Lung (tissue), 12 donors: ENCODE results near the gene ZDHHC7. TPM values are rescaled to one million over a fixed set of nuclear protein-coding genes. Genes with fewer than 3 reads are reported as not detected.
A peak's percentile ranks its signal among the peaks of the same experiment; 100 is the strongest.

ENCODE experiments used
- ATAC-seq: fragments of 200-7000 bp; cut with Tn5 transposase; one replicate; pipeline ENCODE4 v1.9.1; 2020; ENCODE audit warnings: moderate number of reproducible peaks; ENCODE audit not compliant: insufficient read depth, low FRiP score
- DNase-seq, 3 donors: peaks; one replicate each; pipeline ENCODE4 v3.0.0-alpha.2; 2013 to 2017
- H3K27ac ChIP-seq, 2 donors: one replicate each; pipeline ENCODE4 v1.5.1; 2013; ENCODE audit warnings: mild to moderate bottlenecking in 2 of 2, moderate library complexity in 2 of 2, control low read depth in 1 of 2, inconsistent platforms in 1 of 2, low read depth in 1 of 2, low read length in 1 of 2
- H3K27me3 ChIP-seq, 3 donors: one replicate each; pipeline ENCODE4 v1.5.1; 2013; ENCODE audit warnings: low read length in 2 of 3; ENCODE audit not compliant: control insufficient read depth in 3 of 3, insufficient read depth in 3 of 3
- H3K36me3 ChIP-seq, 4 donors: one replicate each; pipeline ENCODE4 v1.5.1; 2013; ENCODE audit warnings: low read length in 4 of 4, mild to moderate bottlenecking in 1 of 4, moderate library complexity in 1 of 4; ENCODE audit not compliant: control insufficient read depth in 4 of 4, insufficient read depth in 4 of 4
- H3K4me1 ChIP-seq, 5 donors: one replicate each; pipeline ENCODE4 v1.5.1; 2013; ENCODE audit warnings: low read length in 5 of 5, mild to moderate bottlenecking in 2 of 5, moderate library complexity in 1 of 5; ENCODE audit not compliant: control insufficient read depth in 5 of 5, insufficient read depth in 5 of 5
- H3K4me3 ChIP-seq: one replicate; pipeline ENCODE4 v1.5.1; 2013; ENCODE audit warnings: mild to moderate bottlenecking, control low read depth, moderate library complexity
- H3K9ac ChIP-seq, 2 donors: one replicate each; pipeline ENCODE4 v1.5.1; 2013; ENCODE audit warnings: low read length in 2 of 2, control low read depth in 1 of 2; ENCODE audit not compliant: insufficient read depth in 1 of 2
- H3K9me3 ChIP-seq, 4 donors: one replicate each; pipeline ENCODE4 v1.5.1; 2013; ENCODE audit warnings: low read length in 3 of 4, mild to moderate bottlenecking in 1 of 4, moderate library complexity in 1 of 4; ENCODE audit not compliant: control insufficient read depth in 4 of 4, insufficient read depth in 3 of 4
- WGBS, 2 donors: extraction: QIAGEN DNeasy Blood & Tissue Kit; methylation state at CpG; one replicate each; pipeline ENCODE4 v1.1.7; 2013; 5-methylcytosine and 5-hydroxymethylcytosine counted together
- polyA plus RNA-seq, 2 donors: library from polyadenylated mRNA; stranded (reverse); fragments of 200-250 nt; gene quantifications; one replicate each; pipeline ENCODE4 v1.2.1, GENCODE V29; 2013
- total RNA-seq, 2 donors: library from RNA; depleted of rRNA in 1 of 2; stranded (reverse); fragments of >200 nt in 1 of 2; gene quantifications; one replicate each; pipeline ENCODE4 v1.2.1, GENCODE V29; 2014 to 2021
- TF ChIP-seq, protein P1 (sequence below): IDR thresholded peaks from 2 replicates; pipeline ENCODE4 v1.5.1; 2012; ENCODE audit warnings: mild to moderate bottlenecking; ENCODE audit errors: control extremely low read depth, extremely low read depth
- donor health status: control.
- donor health status: control.
- donor health status: Bipolar disorder and iron deficiency.
- donor health status: healthy.
- donor health status: DM: yes; HTN: yes; CAD: no.

The ZDHHC7 gene
- total and polyA plus RNA-seq, 4 donors: 23.6 to 61.1 (median 45.4) TPM

DNA sequence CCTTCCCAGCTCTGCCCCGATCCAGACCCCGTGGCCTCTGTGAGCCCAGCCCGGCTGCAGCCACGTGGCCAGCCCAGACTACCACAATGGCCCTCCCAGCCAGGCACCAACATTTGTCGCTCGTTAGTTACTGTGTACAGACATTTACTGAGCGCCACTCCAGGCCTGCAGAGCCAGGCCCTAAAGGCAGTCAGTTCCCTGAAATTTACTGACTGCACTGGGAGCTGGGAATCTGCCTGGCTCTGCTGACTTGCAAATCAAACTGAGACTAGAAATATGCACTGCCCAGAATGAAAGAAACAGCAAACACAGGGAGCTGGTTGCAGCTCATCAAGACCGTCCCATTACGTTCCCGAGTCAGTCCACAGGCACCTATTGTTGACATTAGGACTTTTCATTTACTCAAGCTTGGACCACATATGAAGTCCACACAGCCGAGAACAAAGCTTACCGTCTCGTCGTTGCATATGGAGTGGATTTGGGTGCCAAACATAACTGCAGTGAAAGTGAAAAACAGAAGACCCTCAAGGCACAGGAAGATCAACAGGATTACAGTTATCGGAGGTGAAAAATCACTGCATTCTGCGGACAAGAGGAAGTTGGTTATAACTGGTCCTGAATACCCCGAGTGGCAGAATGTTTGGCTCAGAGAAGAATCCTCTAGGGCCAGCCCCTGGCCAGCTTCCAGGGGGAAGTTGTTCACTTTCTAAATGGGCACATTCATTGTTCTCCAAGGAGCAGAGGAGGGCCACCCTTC lies 34.5 kb downstream of the ZDHHC7 start:
- peak; percentile 42 for ATAC-seq

DNA sequence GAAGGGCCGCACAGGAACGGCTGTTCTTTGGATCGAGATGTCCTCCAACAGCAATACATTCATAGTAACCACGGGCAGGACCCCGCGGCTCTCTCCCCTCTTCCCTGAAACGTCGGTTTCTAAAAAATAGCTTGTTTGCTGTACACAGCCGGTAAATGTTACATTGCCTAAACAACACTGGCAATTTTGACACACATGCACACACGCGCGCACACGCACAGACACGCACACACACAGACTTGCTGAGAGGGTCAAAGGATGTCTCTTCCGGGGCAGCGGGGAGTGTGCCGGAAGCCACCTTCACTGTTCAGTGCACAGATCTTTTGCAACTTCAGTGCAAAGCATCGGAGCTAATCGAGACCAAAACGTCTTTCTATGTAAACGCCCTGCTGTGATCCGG lies 35.8 kb downstream of the ZDHHC7 start:
- Histone ChIP-seq H3K9me3 (no peaks in the 10 kb centered on the region), H3K4me3 (no peak overlapping the region), H3K4me1 (peaks cover 0 to 9% (median 4%) of the 10 kb centered on the region in 5 donors), H3K36me3 (peaks cover 18 to 28% (median 23%) of the 10 kb centered on the region in 4 donors), H3K27me3 (no peaks in the 10 kb centered on the region), H3K9ac (no peak overlapping the region), H3K27ac (no peak overlapping the region)
- 96% methylated on average over 22 of the region's 22 CpGs for WGBS, 2 donors
- ATAC-seq (no peak), DNase-seq (no peak)
- TF ChIP-seq, protein P1, sequence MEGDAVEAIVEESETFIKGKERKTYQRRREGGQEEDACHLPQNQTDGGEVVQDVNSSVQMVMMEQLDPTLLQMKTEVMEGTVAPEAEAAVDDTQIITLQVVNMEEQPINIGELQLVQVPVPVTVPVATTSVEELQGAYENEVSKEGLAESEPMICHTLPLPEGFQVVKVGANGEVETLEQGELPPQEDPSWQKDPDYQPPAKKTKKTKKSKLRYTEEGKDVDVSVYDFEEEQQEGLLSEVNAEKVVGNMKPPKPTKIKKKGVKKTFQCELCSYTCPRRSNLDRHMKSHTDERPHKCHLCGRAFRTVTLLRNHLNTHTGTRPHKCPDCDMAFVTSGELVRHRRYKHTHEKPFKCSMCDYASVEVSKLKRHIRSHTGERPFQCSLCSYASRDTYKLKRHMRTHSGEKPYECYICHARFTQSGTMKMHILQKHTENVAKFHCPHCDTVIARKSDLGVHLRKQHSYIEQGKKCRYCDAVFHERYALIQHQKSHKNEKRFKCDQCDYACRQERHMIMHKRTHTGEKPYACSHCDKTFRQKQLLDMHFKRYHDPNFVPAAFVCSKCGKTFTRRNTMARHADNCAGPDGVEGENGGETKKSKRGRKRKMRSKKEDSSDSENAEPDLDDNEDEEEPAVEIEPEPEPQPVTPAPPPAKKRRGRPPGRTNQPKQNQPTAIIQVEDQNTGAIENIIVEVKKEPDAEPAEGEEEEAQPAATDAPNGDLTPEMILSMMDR: no peak

More for the DNA sequence above, 34.5 kb downstream of the ZDHHC7 start:
- H3K27me3 ChIP-seq: no peaks in the 10 kb centered on the region
- H3K9me3 ChIP-seq: no peaks in the 10 kb centered on the region
- H3K9ac ChIP-seq: no peak overlapping the region
- H3K4me1 ChIP-seq: peaks cover 0 to 9% (median 4%) of the 10 kb centered on the region in 5 donors
- TF ChIP-seq, protein P1: no peak
- 62 to 71% methylated on average over 17 of the region's 17 CpGs for WGBS, 2 donors
- DNase-seq: peak; percentile 32 to 56 (median 51)
- H3K4me3 ChIP-seq: no peak overlapping the region
- peaks cover 24 to 36% (median 29%) of the 10 kb centered on the region in 4 donors for H3K36me3 ChIP-seq
- H3K27ac ChIP-seq: peak overlapping the region in 1 of 2 donors; percentile 29

DNA sequence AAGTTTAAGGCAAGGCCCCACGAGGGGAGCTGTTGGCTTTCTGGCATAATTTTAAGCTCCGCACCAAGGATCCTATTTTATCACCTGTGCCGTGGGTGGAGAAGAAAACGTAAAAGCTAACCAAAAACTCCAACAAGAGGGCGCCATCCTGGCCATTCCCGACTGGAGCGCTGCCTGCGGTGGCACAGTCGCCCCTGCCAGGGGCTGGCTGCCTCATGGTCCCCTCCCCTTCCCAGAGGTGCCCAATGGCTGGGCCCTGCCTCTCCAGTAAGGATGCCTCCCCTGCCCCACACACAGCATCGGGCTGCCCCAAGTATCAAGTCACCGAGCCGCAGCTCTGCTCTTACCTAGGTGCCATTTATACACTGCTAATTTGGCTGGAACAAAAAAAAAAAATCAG lies 36.3 kb downstream of the ZDHHC7 start:
- Histone ChIP-seq H3K4me3 (no peak overlapping the region), H3K9me3 (no peaks in the 10 kb centered on the region), H3K36me3 (peaks cover 18 to 26% (median 23%) of the 10 kb centered on the region in 4 donors), H3K9ac (no peak overlapping the region), H3K27me3 (no peaks in the 10 kb centered on the region), H3K4me1 (peaks cover 0 to 9% (median 4%) of the 10 kb centered on the region in 5 donors), H3K27ac (no peak overlapping the region)
- WGBS, 2 donors: 91 to 94% methylated on average over 12 of the region's 12 CpGs
- TF ChIP-seq, protein P1: no peak
- no peak for DNase-seq
- ATAC-seq: no peak
